NCI-H187 treated with DMSO at 0.1 percent for 48 hours (cell line): ENCODE results near the gene DCTN4.

Experiments
- DNase-seq: peaks from one replicate; lab custom pipeline; 2025; lab: John Stamatoyannopoulos, UW

DCTN4 gene

DNA sequence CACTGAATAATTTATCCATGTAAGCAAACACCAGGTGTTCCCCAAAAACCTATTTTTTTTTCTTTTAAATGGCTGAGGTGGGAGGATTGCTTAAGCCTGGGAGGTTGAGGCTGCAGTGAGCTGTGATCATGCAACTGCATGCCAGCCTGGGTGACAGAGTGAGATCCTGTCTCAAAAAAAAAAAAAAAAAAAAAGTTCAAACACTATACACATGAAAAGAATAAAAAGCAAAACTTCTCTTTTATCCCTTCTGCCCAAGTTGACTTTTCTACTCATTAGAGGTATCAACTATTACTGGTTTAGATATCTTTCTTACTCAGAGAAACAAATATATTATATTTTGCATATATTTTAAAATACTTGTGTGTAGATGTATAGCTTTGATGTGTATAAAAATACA is 17.8 kb downstream of the DCTN4 start:
- no peak for DNase-seq

DNA sequence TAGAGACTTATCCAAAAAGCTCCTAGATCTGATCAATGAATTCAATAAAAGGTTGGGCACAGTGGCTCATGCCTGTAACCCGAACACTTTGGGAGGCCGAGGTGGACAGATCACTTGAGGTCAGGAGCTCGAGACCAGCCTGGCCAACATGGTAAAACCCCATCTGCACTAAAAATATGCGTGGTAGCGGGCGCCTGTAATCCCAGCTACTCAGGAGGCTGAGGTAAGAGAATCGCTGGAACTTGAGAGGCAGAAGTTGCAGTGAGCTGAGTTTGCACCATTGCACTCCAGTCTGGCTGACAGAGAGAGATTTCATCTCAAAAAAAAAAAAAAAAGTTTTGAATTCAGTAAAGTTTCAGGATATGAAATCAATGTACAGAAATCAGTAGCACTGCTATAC is 20.0 kb downstream of the DCTN4 start:
- no peak for DNase-seq

DNA sequence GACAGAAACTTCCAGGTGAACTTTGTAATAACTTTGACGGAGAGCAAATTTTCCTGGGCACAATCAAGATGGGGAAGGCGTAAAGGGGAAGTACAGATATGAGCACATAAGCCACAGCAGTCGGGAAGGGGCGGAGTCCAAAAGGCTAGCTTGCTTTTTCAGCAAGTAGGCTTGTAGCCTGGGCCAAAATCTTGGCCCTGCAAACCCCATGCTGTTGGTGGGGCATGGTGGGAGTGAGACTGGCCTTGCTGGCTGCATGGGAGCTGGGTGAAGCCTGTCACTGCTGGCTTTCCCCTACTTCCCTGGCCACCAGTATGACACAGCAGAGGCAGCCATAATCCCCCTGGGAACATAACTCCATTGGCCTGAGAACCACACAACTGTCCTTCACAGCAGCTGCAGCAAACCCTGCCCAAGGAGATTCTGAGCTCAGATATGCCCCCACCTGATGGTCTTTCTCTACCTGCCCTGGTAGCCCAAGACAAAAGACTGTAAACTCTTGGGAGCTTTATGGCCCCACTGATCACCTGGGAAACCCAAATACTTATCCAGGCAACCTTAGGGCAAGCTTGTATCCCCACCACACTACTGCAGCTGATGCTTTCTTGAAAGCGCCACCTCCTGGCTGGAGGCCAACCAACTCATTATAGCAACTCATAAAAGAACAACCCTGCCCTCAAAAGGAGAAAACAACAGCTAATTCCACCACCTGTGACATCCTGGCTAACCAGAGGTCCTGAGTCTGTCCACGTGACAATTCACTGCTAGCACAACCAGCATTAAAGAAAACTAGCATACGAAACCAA is 24.0 kb downstream of the DCTN4 start:
- no peak for DNase-seq

DNA sequence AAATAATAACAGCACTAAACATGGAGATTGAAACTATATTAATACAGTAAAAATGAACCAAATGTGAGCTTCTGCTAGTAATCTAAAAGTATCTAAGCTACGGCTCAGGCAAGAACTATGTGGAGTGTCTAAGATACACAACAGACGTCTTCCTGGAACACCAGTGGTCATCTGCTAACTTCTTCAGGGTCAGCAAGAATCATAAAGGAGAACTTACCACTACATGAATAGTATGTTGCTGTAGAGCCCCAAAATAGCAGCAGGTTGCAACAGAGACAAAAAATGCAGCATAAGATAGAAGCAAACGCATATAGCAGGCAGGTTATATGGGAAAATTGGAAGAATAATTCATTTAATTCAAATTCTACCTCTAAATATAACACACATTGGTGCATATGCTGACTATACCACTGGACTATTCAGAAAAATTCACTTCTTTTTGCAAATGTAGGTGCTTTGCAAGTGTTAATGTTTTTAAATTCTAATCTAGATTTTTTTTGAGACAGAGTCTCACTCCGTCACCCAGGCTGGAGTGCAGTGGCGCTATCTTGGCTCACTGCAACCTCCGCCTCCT is 27.1 kb downstream of the DCTN4 start:
- DNase-seq: no peak

DNA sequence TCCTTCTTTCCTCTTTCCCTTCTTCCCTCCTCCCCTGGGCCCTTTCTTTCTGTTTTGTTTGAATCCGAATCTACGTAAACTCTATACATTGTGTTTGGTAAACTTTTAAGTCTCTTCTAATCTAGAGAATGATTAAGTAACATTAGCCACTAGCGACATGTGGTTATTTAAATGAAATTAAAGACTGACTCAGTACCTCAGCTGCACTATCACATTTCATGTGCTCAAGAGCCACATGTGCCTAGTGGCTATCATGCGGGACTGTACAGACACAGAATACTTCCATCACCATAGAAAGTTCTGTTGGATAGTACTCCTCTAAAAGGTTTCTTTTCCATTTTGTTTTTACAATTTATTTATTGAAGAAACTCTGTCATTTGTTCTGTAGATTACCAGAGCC is 29.0 kb downstream of the DCTN4 start:
- no peak for DNase-seq

DNA sequence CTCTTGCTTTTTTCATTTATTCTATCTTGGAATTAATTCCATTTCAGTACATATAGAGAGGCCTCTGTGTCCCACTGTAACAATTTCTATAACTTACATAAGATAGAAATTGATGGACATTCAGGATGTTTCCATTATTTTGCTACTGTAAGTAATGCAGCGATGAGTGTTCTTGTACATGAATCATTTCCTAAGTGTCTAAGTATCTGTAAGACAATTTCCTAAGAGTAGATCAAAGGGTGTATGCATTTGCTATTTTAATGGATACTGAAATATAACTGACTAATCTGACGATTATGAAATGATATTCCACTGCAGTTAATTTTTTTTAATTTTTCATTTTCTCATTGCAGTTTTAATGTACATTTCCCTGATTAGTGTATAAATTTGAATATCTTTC is 35.0 kb downstream of the DCTN4 start:
- no peak for DNase-seq

DNA sequence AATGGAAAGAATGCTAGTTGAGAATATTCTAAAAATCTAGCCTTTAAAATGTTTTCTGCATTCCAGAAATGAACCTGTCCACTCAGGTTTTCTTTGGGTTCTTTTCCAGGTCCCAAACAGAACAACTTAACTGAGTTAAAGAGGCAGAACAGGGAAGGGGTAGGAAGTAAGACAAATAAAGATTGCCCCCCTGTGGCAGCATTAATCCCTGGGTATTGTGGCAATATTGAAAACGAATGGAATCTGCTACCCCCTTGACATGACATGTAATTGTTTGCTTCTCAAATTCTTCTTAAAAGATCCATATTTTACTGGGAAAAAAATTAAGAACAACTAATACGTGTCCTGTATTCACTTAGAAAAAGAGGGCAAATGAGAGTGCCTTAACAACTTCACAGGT is 48.7 kb downstream of the DCTN4 start:
- DNase-seq: no peak

DNA sequence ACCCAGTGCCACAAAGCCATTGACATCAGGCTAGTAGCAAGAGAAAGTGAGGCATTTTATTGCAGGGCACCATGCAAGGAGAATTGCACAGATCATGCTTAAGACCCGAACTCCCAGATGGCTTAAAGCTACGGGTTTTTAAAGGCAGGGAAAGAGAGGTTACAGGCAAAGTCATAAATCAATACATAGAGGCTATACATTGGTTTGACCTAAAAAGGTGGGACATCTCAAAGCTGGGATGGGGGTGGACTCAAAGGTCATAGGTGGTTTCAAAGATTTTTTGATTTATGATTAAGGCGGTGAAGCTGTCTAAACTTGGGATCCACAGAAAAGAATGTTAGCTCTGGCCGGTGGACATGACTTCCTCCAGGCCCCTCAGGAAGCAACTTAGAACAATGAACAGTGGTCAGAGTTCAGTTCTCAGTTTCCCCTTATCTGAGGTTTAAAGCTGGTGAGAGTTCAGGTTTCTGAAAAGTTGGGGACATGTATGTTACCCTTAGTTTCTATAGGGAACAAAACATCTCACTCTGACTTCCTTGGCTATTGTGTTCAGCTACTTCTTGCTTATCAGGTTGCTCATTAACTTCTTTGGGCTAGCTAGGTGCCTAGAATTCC is 51.9 kb downstream of the DCTN4 start:
- DNase-seq: no peak

DNA sequence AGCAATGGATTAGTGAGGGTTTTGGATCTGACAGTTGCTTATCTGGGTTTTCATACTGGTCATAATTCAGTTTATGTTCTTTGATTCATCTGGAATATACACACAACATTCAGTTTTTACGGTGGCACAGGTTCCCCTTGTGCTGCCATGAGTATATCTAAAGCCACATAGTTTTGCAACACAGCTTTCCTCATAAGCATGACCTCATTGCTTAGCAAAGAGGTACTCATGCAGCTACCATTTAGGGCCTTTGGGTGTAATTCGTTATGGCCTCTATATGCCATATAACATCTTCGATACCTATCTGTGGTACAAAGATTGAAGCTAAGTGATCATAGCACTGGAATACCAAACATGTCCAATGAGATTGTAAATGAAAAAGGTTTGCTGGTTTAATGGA is 55.1 kb downstream of the DCTN4 start:
- no peak for DNase-seq

DNA sequence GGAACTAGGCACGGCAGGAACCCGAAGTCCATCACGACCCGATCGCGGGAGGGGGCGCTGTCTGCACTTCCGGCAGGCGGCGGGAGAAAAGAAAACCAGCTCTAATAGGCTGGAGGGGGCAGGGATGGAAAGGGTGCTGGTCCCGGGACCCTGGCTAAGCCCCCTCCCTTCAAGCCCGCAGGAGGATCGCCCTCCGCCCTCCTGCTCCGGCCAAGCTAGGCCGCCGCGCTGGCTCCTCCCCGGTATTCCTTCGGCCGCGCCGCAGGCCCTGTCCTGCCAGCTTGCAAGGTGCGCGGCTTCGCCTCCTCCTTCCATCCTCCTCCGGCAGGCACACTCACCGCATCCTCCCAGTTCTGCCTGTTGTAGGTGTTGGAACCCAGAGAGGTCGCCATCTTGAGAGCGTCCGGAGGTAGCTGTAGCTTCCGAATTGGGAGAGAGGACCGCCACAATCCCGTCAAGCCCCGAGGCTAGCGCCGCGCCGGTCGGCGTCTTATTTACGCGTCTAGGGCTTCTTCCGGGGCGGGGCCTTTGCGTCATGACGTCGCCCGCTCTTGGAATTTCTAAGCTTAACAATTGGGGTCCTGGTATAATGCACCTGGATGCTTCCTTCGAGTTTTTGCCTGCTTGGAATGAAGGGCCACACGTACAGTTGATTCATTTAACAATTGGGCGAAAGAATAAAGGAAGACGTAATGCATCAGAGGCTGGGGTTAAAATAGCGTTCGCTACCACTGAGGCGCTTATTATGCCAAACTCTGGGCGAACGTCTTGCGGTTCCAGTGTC is 58.0 kb downstream of the DCTN4 start, which contains the start of gene RBM22:
RBM22 (minus strand) TSS at position 469 of the 784 bp plus-strand sequence; CDS start at position 392, 77 bp downstream.
- peak; percentile 57 for DNase-seq

DNA sequence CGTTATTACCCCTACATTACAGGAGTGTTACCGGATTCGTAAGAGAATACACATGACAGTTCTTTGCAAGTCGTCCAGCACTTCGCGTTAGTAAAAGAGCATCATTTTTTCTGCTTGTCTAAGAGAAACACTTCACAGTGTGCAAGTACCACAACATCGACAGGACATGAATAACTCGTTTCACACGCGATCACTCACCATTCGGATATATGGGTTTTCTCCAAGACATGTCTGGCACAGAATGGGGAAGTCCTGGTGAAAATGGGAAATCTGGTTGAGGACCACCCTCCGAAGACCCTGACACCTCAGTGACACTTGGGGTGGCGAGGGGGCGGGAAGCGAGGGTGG is 58.6 kb downstream of the DCTN4 start:
- DNase-seq: no peak

DNA sequence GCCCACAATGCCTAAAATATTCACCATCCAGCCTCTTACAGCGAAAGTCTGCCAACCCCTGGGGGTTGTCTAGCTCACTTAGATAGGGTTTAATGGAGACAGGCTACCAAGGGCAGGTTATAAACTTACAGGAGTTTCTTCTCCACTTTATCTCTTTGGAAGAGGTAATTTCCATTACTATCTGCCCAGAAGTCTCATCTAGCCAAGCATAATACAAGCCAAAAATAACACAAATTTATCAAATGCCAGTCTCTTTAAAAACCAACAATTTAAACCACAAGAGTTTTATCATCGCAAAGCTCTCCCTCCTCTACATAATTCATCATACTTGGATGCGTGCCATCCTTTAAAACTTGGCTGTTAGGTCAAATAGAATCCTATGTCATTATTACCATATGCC is 64.2 kb downstream of the DCTN4 start:
- DNase-seq: no peak

DNA sequence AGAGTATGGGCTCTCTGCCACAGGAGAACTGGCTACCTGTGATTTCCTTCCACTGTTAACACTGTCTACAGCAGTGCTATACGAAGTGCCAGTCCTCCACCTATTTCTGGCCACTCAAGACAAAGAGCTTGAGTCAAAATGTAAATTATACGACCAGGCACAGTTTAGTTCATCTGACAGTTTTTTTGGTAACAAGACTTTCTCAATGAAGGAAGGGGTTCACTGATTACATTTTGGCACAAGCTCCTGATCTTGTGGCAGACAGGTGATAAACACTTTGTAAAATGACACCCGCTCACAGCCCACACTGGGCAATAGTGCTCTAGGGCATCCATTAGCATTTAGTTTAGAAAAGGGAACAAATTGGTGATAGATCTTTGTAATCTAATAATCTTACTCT is 66.5 kb downstream of the DCTN4 start:
- DNase-seq: no peak

DNA sequence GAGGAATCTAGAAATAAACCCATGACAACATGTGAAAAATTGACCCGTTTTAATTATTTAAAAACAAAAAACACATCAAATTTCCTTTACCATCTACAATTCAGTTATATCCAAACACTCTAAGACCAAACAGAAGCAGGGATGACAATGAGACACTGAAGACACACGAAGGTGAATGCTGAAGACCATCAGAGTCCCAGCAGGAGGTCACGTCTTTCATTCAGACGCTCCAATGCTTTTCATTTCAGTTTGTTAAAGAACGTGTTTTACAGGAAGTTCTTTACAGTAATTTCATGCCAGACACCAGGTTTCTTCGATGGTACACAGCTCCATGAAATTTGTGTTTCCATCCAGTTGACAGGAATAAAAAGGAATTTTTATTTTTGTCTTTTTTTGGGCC is 68.1 kb downstream of the DCTN4 start:
- DNase-seq: no peak

DNA sequence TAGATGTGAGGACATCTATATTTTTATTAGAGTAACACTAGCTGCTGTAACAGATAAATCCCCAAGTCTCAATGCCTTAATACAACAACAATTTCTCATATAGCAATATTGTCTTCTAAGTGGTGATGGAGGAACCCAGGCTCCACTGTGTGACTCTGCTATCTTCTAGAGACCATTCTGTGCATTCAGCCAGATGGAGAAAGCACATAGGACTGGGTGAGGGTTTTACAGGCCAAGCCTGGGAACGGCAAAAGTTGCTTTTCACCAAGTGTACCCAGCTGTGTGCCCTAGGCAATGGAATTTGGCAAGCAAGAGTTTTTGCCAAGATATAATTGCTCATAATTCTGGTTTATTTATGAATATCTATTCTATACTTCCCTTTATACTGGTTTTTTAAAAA is 69.7 kb downstream of the DCTN4 start:
- no peak for DNase-seq

DNA sequence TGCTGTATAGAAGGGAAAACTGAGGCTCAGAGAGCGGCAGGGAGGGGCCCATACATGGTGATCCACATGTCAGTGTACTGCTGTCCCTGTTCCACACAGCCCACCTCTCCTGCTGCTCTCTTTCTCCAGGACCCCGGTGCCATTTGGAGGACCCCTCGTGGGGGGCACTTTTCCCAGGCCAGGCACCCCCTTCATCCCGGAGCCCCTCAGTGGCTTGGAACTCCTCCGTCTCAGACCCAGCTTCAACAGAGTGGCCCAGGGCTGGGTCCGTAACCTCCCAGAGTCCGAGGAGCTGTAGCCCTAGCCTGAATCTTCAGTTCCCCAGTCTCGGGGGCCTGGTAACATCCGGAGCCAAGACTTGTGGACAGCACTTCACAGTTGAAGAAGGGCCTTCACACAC is 82.2 kb downstream of the DCTN4 start:
- no peak for DNase-seq

DNA sequence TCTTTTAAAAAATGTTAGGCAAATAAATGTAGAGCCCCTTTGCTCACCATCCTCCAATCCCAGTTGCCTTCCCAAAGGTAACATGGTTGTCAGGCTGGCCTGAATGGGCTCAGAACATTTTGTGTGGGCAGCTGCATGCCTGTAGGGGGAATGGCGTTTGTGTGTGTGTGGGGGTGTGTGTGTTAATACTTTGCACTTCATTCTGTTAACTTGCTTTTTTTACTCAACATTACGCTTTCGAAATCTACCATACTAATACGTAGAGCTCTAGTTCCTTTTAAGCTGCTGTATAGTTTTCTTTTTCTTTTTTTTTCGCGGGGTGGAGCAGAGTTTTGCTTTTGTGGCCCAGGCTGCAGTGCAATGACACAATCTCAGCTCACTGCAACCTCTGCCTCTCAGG is 83.7 kb downstream of the DCTN4 start:
- no peak for DNase-seq

DNA sequence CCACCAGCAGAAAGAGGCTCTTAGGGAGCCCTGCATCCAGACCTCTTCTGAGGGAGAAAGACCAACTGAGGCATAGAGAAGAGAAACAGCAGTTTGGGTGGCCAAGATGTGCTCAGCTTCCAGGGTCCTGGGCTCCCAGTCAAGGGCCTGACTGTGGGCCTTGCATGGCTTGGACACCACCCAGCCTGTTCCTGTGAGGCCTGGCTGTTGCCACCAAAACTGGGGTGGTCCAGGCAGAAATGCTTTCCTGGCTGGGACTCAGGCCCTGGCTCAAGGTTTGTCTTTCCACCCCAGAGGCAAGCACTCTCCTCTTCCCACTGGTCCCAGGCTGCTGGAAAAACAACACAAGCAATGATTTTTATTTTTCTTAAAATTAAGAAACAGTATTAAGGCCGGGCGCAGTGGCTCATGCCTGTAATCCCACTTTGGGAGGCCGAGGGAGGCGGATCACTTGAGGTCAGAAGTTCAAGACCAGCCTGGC is 84.4 kb downstream of the DCTN4 start:
- no peak for DNase-seq

DNA sequence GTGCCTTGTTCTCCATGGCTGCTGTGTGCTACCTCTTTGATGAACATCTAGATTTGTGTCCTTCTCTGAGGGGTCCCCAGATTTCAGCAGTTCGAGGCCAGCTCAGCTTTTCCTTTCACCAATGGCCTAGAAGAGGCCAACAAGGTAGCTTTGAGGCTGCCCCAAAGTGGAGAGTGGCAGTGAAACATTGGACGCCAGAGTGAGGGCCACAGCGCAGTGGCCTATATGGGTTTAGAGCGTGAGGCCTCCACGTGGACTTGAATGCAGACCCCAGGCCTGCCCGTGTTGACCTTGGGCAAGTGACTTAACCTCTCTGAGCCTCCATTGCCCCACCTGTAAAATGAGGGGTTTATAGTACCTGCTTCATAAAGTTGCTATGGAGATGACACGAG is 85.9 kb downstream of the DCTN4 start:
- DNase-seq: no peak

DNA sequence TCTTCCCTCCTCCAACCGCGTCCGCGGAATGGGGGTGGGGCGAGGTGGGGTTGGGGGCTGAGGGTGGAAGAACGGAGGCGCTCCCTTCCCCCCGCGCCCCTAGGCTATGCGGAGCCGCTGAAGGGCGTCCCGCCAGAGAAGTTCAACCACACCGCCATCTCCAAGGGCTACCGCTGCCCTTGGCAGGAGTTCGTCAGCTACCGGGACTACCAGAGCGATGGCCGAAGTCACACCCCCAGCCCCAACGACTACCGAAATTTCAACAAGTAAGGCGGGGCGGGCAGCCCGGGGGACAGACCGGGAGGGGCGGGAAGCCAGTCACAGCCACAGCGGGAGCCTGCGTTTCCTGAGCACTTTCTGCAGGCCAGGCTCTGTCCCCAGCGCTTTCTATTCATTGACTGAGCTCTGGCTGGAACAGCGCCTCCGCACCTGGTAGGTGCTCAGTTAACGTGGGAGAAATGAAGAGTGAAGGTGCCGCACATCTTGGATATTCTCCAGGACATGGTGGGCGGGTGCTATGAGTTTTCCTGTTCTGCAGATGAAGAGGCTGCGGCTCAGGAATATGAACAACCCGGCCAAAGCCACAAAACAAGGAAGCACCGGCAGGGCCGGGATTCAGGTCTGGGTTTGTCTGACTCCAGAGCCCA is 86.5 kb downstream of the DCTN4 start:
- DNase-seq: no peak

DNA sequence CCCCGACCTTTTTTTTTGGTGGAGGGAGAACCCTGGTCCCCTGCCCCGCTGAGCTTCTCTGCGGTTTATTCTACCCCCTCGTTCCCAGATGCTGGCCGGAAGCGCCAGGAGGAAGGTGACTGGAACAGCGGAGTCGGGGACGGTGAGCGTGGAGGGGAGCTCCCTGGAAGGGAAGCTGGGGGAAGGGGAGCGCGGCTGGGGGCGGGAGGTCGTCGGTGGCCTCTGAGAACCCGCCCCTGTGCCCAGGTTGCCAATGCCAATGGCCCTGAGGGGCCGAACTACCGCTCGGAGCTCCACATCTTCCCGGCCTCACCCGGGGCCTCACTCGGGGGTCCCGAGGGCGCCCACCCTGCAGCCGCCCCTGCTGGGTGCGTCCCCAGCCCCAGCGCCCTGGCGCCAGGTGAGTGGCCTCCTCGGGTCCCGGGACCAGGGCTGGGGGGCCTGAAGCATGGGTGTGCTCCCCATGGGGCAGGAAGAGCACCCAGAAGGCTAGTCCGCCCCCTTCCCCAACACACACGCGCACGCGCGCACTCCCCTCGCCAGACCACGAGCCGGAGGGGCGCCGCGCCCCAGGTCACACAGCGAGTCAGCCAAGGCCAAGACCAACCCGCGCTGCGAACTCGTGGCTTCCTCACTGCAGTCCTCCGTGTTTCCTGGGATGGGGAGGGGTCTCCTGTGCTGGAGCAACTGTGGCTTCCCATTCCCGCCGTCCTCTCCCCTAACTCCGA is 87.1 kb downstream of the DCTN4 start:
- DNase-seq: no peak

DNA sequence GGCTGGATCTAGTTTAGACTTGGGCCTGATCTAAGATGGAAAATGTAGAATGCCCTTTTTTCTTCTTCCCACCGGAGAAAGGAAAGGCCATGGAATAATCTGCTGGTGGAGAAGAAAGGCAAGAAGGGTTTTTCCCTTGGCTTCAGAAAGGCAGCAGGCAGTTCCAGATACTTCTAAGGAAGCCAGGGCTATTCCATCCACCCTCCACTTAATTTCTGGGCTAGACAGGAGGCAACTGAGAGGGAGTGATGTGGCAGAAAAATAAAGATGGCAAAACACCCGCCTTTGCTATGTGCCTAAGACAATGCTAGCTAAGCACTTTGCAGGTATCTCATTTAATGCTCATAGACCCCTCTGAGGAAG is 87.9 kb downstream of the DCTN4 start:
- no peak for DNase-seq
